Tibial nerve (tissue), 4 donors: ENCODE measurements around the gene MYL6. TPM values are rescaled to one million over a fixed set of nuclear protein-coding genes. Genes with fewer than 3 reads are reported as not detected.
"Not testable (repeated sequence)": the region's sequence is repeated elsewhere in the genome, so short reads cannot be mapped to it uniquely, and the experiment has no call there.

Experiments
- DNase-seq, 2 donors: peaks; one replicate each; pipeline ENCODE4 v3.0.0-alpha.2; 2019; ENCODE audit warnings: low spot score in 2 of 2
- H3K27ac ChIP-seq, 4 donors: fragments of 200-600 bp; sonication (generic) in 3 of 4; one replicate each; pipeline ENCODE4 v1.5.1; 2017 to 2019; ENCODE audit warnings: mild to moderate bottlenecking in 1 of 4
- H3K27me3 ChIP-seq, 2 donors: fragments of 200-600 bp; sonication (generic) in 1 of 2; one replicate each; pipeline versions ENCODE4 v1.5.1 to v1.6.0; 2017 to 2019
- H3K36me3 ChIP-seq, 3 donors: fragments of 200-600 bp; sonication (generic); one replicate each; pipeline ENCODE4 v1.5.1; 2018 to 2019
- H3K4me1 ChIP-seq, 4 donors: fragments of 200-600 bp; sonication (generic) in 3 of 4; one replicate each; pipeline ENCODE4 v1.5.1; 2017 to 2019
- H3K4me3 ChIP-seq, 4 donors: fragments of 200-600 bp; sonication (generic) in 3 of 4; one replicate each; pipeline ENCODE4 v1.5.1; 2017 to 2019; ENCODE audit warnings: mild to moderate bottlenecking in 1 of 4, moderate library complexity in 1 of 4
- H3K9me3 ChIP-seq, 4 donors: fragments of 200-600 bp; sonication (generic) in 3 of 4; one replicate each; pipeline ENCODE4 v1.5.1; 2017 to 2019
- EP300 ChIP-seq, 2 donors: sonication (generic); formaldehyde crosslinking; IDR thresholded peaks; one replicate each; pipeline ENCODE4 v1.6.1; 2017; ENCODE audit warnings: antibody characterized with exemption in 2 of 2, mild to moderate bottlenecking in 1 of 2
- POLR2A ChIP-seq, 2 donors: fragments of 450-650 bp; IDR thresholded peaks; one replicate each; pipeline ENCODE4 v1.6.1; 2017; ENCODE audit warnings: antibody characterized with exemption in 2 of 2, mild to moderate bottlenecking in 2 of 2, moderate library complexity in 2 of 2
- WGBS, 2 donors: methylation state at CpG; one replicate each; pipeline ENCODE4 v1.1.5; 2018; 5-methylcytosine and 5-hydroxymethylcytosine counted together
- total RNA-seq, 4 donors: library from RNA; depleted of rRNA; stranded (reverse); fragments of >200 nt; gene quantifications; one replicate each; pipeline ENCODE4 v1.1.0, GENCODE V29; 2016
- TF ChIP-seq, protein P1 (sequence below), 5 experiments: fragments of 200-600 bp in 3 of 5; fragments of 450-650 bp in 2 of 5; sonication (generic) in 3 of 5; IDR thresholded peaks; one replicate each; pipeline ENCODE4 v1.5.1; 2016 to 2019; ENCODE audit warnings: antibody characterized with exemption in 5 of 5, mild to moderate bottlenecking in 3 of 5, moderate library complexity in 2 of 5

Gene MYL6
- total RNA-seq, 4 donors from 2014 or later: 1,194 to 1,879 (median 1,515) TPM

DNA sequence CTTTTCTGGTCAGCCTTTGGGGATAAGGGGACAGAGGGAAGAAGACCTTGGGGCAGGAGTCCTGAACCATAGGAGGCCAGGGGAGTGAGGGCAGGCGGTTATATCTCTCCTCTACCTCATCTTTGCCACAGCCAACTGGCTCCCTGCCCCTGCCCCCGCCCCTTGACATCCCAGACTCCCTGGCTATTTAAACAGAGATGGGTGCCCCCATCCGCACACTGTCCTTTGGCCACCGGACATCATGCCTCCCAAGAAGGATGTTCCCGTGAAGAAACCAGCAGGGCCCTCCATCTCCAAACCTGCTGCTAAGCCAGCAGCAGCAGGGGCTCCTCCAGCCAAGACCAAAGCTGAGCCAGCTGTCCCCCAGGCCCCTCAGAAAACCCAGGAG, 4.5 kb upstream of the MYL6 start:
- H3K27ac ChIP-seq: peak overlapping the region in 1 of 4 donors; percentile 96
- WGBS, 2 donors: 66 to 79% methylated on average over 5 of the region's 5 CpGs

GRCh38 chr12:56154246-56154771, 3.9 kb upstream of the MYL6 start:
- WGBS, 2 donors: 100% methylated on average over 1 of the region's 1 CpG
- no peak for TF ChIP-seq EP300 (IDR thresholded peaks at IDR 0.05)
- no peak for TF ChIP-seq POLR2A (IDR thresholded peaks at IDR 0.05)
- TF ChIP-seq, protein P1, sequence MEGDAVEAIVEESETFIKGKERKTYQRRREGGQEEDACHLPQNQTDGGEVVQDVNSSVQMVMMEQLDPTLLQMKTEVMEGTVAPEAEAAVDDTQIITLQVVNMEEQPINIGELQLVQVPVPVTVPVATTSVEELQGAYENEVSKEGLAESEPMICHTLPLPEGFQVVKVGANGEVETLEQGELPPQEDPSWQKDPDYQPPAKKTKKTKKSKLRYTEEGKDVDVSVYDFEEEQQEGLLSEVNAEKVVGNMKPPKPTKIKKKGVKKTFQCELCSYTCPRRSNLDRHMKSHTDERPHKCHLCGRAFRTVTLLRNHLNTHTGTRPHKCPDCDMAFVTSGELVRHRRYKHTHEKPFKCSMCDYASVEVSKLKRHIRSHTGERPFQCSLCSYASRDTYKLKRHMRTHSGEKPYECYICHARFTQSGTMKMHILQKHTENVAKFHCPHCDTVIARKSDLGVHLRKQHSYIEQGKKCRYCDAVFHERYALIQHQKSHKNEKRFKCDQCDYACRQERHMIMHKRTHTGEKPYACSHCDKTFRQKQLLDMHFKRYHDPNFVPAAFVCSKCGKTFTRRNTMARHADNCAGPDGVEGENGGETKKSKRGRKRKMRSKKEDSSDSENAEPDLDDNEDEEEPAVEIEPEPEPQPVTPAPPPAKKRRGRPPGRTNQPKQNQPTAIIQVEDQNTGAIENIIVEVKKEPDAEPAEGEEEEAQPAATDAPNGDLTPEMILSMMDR (IDR thresholded peaks at IDR 0.05): no peak
- peaks cover 0 to 47% (median 16%) of the 10 kb centered on the region in 4 donors for H3K4me1 ChIP-seq
- H3K27me3 ChIP-seq: no peaks in the 10 kb centered on the region
- no peak for DNase-seq
- no peak overlapping the region for H3K4me3 ChIP-seq
- H3K9me3 ChIP-seq: no peaks in the 10 kb centered on the region
- peak overlapping the region in 1 of 4 donors; percentile 1 for H3K27ac ChIP-seq
- H3K36me3 ChIP-seq: peaks cover 0 to under 1% (median 0%) of the 10 kb centered on the region in 3 donors

More for the DNA sequence above, 4.5 kb upstream of the MYL6 start:
- Histone ChIP-seq H3K4me3 (no peak overlapping the region), H3K27me3 (no peaks in the 10 kb centered on the region), H3K36me3 (peaks cover 0 to 5% (median 0%) of the 10 kb centered on the region in 3 donors), H3K4me1 (peaks cover 0 to 46% (median 14%) of the 10 kb centered on the region in 4 donors), H3K9me3 (no peaks in the 10 kb centered on the region)
- TF ChIP-seq POLR2A (IDR thresholded peaks at IDR 0.05) (no peak), EP300 (IDR thresholded peaks at IDR 0.05) (no peak)
- TF ChIP-seq, protein P1 (IDR thresholded peaks at IDR 0.05): no peak
- DNase-seq: no peak

GRCh38 chr12:56154818-56155217, 3.3 kb upstream of the MYL6 start:
- Histone ChIP-seq H3K36me3 (peaks cover 0 to 5% (median 2%) of the 10 kb centered on the region in 3 donors), H3K9me3 (no peaks in the 10 kb centered on the region), H3K4me3 (no peak overlapping the region), H3K27me3 (no peaks in the 10 kb centered on the region), H3K27ac (no peak overlapping the region), H3K4me1 (peaks cover 0 to 52% (median 21%) of the 10 kb centered on the region in 4 donors)
- TF ChIP-seq POLR2A (IDR thresholded peaks at IDR 0.05) (no peak), EP300 (IDR thresholded peaks at IDR 0.05) (no peak)
- TF ChIP-seq, protein P1 (IDR thresholded peaks at IDR 0.05): no peak
- DNase-seq: no peak
- 83 to 87% methylated on average over 5 of the region's 5 CpGs for whole genome bisulfite sequencing, 2 donors

DNA sequence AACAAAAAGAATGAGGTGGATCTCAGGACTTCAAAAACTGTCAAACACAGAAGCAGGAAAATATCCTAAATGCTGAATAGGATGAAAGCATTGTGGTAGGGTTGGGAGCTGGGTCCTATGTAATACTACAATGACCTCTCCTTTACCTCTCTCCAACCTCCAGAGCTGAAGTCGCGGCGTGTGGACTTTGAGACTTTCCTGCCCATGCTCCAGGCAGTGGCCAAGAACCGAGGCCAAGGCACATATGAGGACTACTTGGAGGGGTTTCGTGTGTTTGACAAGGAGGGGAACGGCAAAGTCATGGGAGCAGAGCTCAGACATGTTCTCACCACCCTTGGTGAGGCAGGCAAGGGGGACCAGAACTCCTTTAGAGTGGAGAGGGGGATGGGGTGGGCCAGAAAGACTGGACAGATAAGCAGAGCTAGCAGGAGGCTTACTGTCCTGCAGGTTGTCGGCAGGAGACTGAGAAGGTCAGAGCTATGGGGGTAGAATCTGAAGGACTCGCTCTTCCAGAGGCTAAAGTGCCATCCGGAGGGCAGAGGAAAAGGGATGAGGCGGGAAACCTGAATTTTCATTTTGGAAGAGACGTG, 2.8 kb upstream of the MYL6 start:
- Histone ChIP-seq H3K36me3 (peaks cover 0 to 10% (median 6%) of the 10 kb centered on the region in 3 donors), H3K27ac (no peak overlapping the region), H3K4me3 (no peak overlapping the region), H3K9me3 (no peaks in the 10 kb centered on the region), H3K27me3 (no peaks in the 10 kb centered on the region), H3K4me1 (peaks cover 0 to 56% (median 26%) of the 10 kb centered on the region in 4 donors)
- TF ChIP-seq POLR2A (IDR thresholded peaks at IDR 0.05): no peak
- TF ChIP-seq EP300 (IDR thresholded peaks at IDR 0.05): no peak
- TF ChIP-seq, protein P1 (IDR thresholded peaks at IDR 0.05): no peak
- WGBS, 2 donors: 93 to 97% methylated on average over 11 of the region's 11 CpGs
- no peak for DNase-seq

- peak overlapping the region; percentile 96 to 98 (median 98) for H3K27ac ChIP-seq
- peaks cover 0 to 56% (median 31%) of the 10 kb centered on the region in 4 donors for H3K4me1 ChIP-seq
- DNase-seq, H3K9me3 ChIP-seq, H3K27me3 ChIP-seq: not testable (repeated sequence)
- H3K4me3 ChIP-seq: peak overlapping the region; percentile 69 to 94 (median 89)
- WGBS, 2 donors: 91 to 95% methylated on average over 21 of the region's 21 CpGs
- H3K36me3 ChIP-seq: peaks cover 0 to 23% (median 12%) of the 10 kb centered on the region in 3 donors
Measured at GRCh38 chr12:56156464-56157200, 1.5 kb upstream of the MYL6 start.
